Liver (tissue), 3 donors: ENCODE measurements around the gene DSE.

ENCODE experiments used
- EGR1 ChIP-seq, 2 donors: IDR thresholded peaks; 2 replicates each; pipeline ENCODE4 v1.6.1; 2016 to 2018; ENCODE audit warnings: antibody characterized with exemption in 2 of 2, low read depth in 2 of 2
- GABPA ChIP-seq, 2 donors: IDR thresholded peaks in 1 of 2; conservative IDR thresholded peaks in 1 of 2; 2 replicates each; pipeline ENCODE4 v1.6.1; 2016; ENCODE audit warnings: antibody characterized with exemption in 2 of 2, mild to moderate bottlenecking in 1 of 2, moderate library complexity in 1 of 2
- JUND ChIP-seq, 2 donors: IDR thresholded peaks; 2 replicates each; pipeline ENCODE4 v1.6.1; 2016; ENCODE audit warnings: antibody characterized with exemption in 2 of 2
- RAD21 ChIP-seq, 2 donors: IDR thresholded peaks; 2 replicates each; pipeline ENCODE4 v1.6.1; 2016; ENCODE audit warnings: antibody characterized with exemption in 2 of 2, mild to moderate bottlenecking in 2 of 2
- SP1 ChIP-seq: IDR thresholded peaks from 2 replicates; pipeline ENCODE4 v1.6.1; 2018; ENCODE audit warnings: antibody characterized with exemption, mild to moderate bottlenecking
- TAF1 ChIP-seq: conservative IDR thresholded peaks from 2 replicates; pipeline ENCODE4 v1.6.1; 2016; ENCODE audit warnings: antibody characterized with exemption, mild to moderate bottlenecking
- TF ChIP-seq, protein P1 (sequence below): IDR thresholded peaks from 2 replicates; pipeline ENCODE4 v1.6.1; 2016; ENCODE audit warnings: antibody characterized with exemption, mild to moderate bottlenecking
- TF ChIP-seq, protein P2 (sequence below): fragments of 150-350 bp; IDR thresholded peaks from 2 replicates; pipeline ENCODE4 v1.5.1; 2017; ENCODE audit warnings: improper control_type of control experiment, low read depth, low read length; ENCODE audit not compliant: missing input control
- TF ChIP-seq, protein P3 (sequence below): IDR thresholded peaks from 2 replicates; pipeline ENCODE4 v1.6.1; 2016; ENCODE audit warnings: antibody characterized with exemption
- TF ChIP-seq, protein P4 (sequence below): IDR thresholded peaks from 2 replicates; pipeline ENCODE4 v1.6.1; 2016; ENCODE audit warnings: antibody characterized with exemption
- donor health status: healthy.
- donor health status: healthy.

DNA sequence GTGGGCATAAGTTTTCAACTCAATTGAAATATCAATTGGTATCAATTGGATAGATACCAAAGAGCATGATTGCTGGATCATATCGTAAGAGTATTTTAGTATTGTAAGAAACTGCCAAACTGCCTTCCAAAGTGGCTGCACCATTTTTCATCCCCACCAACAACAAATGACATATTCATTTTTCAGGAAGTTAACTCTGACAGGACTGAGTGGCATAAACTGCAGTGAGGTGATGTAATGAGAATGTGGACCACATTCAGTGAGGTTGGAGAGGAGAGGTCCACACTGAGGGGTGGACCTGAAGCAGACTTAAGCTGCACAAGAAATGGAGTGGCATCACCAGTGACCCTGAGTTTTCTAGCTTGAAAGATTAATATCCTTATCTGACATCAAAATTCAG is 78.8 kb downstream of the DSE start:
- TF ChIP-seq, protein P1, sequence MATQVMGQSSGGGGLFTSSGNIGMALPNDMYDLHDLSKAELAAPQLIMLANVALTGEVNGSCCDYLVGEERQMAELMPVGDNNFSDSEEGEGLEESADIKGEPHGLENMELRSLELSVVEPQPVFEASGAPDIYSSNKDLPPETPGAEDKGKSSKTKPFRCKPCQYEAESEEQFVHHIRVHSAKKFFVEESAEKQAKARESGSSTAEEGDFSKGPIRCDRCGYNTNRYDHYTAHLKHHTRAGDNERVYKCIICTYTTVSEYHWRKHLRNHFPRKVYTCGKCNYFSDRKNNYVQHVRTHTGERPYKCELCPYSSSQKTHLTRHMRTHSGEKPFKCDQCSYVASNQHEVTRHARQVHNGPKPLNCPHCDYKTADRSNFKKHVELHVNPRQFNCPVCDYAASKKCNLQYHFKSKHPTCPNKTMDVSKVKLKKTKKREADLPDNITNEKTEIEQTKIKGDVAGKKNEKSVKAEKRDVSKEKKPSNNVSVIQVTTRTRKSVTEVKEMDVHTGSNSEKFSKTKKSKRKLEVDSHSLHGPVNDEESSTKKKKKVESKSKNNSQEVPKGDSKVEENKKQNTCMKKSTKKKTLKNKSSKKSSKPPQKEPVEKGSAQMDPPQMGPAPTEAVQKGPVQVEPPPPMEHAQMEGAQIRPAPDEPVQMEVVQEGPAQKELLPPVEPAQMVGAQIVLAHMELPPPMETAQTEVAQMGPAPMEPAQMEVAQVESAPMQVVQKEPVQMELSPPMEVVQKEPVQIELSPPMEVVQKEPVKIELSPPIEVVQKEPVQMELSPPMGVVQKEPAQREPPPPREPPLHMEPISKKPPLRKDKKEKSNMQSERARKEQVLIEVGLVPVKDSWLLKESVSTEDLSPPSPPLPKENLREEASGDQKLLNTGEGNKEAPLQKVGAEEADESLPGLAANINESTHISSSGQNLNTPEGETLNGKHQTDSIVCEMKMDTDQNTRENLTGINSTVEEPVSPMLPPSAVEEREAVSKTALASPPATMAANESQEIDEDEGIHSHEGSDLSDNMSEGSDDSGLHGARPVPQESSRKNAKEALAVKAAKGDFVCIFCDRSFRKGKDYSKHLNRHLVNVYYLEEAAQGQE: no peak
- TF ChIP-seq, protein P2, sequence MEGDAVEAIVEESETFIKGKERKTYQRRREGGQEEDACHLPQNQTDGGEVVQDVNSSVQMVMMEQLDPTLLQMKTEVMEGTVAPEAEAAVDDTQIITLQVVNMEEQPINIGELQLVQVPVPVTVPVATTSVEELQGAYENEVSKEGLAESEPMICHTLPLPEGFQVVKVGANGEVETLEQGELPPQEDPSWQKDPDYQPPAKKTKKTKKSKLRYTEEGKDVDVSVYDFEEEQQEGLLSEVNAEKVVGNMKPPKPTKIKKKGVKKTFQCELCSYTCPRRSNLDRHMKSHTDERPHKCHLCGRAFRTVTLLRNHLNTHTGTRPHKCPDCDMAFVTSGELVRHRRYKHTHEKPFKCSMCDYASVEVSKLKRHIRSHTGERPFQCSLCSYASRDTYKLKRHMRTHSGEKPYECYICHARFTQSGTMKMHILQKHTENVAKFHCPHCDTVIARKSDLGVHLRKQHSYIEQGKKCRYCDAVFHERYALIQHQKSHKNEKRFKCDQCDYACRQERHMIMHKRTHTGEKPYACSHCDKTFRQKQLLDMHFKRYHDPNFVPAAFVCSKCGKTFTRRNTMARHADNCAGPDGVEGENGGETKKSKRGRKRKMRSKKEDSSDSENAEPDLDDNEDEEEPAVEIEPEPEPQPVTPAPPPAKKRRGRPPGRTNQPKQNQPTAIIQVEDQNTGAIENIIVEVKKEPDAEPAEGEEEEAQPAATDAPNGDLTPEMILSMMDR: no peak
- TF ChIP-seq, protein P3, sequence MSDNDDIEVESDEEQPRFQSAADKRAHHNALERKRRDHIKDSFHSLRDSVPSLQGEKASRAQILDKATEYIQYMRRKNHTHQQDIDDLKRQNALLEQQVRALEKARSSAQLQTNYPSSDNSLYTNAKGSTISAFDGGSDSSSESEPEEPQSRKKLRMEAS: no peak
- TF ChIP-seq TAF1: no peak
- no peak for TF ChIP-seq SP1
- TF ChIP-seq JUND (IDR thresholded peaks at IDR 0.05): no peak
- no peak for TF ChIP-seq GABPA (IDR thresholded peaks at IDR 0.05 in 1 of 2, conservative IDR thresholded peaks at IDR 0.05 in 1 of 2)
- TF ChIP-seq, protein P4, sequence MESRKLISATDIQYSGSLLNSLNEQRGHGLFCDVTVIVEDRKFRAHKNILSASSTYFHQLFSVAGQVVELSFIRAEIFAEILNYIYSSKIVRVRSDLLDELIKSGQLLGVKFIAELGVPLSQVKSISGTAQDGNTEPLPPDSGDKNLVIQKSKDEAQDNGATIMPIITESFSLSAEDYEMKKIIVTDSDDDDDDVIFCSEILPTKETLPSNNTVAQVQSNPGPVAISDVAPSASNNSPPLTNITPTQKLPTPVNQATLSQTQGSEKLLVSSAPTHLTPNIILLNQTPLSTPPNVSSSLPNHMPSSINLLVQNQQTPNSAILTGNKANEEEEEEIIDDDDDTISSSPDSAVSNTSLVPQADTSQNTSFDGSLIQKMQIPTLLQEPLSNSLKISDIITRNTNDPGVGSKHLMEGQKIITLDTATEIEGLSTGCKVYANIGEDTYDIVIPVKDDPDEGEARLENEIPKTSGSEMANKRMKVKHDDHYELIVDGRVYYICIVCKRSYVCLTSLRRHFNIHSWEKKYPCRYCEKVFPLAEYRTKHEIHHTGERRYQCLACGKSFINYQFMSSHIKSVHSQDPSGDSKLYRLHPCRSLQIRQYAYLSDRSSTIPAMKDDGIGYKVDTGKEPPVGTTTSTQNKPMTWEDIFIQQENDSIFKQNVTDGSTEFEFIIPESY: no peak
- TF ChIP-seq RAD21 (IDR thresholded peaks at IDR 0.05): no peak
- no peak for TF ChIP-seq EGR1 (IDR thresholded peaks at IDR 0.05; ENCODE audit: low read depth in 2 of 2)
